GM21367 (cell line): Measurements from ENCODE around the gene SLC22A23.

ENCODE experiments used
- ATAC-seq: cut with Tn5 transposase; IDR thresholded peaks from one replicate; pipeline ENCODE4 v1.9.1; 2021; ENCODE audit not compliant: unreplicated experiment

SLC22A23 gene

GRCh38 chr6:3356056-3356823 is 100.6 kb downstream of the SLC22A23 start:
- ATAC-seq: peak; percentile 92

- ATAC-seq: no peak
Observed at GRCh38 chr6:3355358-3356055, 101.3 kb downstream of the SLC22A23 start.

- ATAC-seq: no peak
Observed at GRCh38 chr6:3355011-3355357, 101.9 kb downstream of the SLC22A23 start.

- no peak for ATAC-seq
Observed at GRCh38 chr6:3353939-3354338, 102.9 kb downstream of the SLC22A23 start.

GRCh38 chr6:3353213-3353903 is 103.5 kb downstream of the SLC22A23 start:
- ATAC-seq: no peak

- ATAC-seq: no peak
Observed at GRCh38 chr6:3352678-3353077, 104.2 kb downstream of the SLC22A23 start.

- no peak for ATAC-seq
Observed at GRCh38 chr6:3351829-3352524, 104.9 kb downstream of the SLC22A23 start.

GRCh38 chr6:3351105-3351676 is 105.7 kb downstream of the SLC22A23 start:
- no peak for ATAC-seq

- ATAC-seq: no peak
Observed at GRCh38 chr6:3350252-3350796, 106.5 kb downstream of the SLC22A23 start.

GRCh38 chr6:3349388-3350251 is 107.2 kb downstream of the SLC22A23 start:
- no peak for ATAC-seq

GRCh38 chr6:3348821-3349220 is 108.0 kb downstream of the SLC22A23 start:
- no peak for ATAC-seq

- no peak for ATAC-seq
Observed at GRCh38 chr6:3347826-3348225, 109.0 kb downstream of the SLC22A23 start.

- ATAC-seq: no peak
Observed at GRCh38 chr6:3347247-3347646, 109.6 kb downstream of the SLC22A23 start.

- ATAC-seq: no peak
Observed at GRCh38 chr6:3346476-3346875, 110.4 kb downstream of the SLC22A23 start.

GRCh38 chr6:3345836-3346235 is 111.0 kb downstream of the SLC22A23 start:
- ATAC-seq: no peak

GRCh38 chr6:3343089-3343883 is 113.6 kb downstream of the SLC22A23 start:
- ATAC-seq: no peak

- ATAC-seq: no peak
Observed at GRCh38 chr6:3341467-3341866, 115.4 kb downstream of the SLC22A23 start.

GRCh38 chr6:3340894-3341293 is 116.0 kb downstream of the SLC22A23 start:
- ATAC-seq: no peak

- ATAC-seq: no peak
Observed at GRCh38 chr6:3340358-3340802, 116.5 kb downstream of the SLC22A23 start.
